HG03196 (cell line): Measurements from ENCODE around the gene TMEM207.
"Not testable (repeated sequence)": the region's sequence is repeated elsewhere in the genome, so short reads cannot be mapped to it uniquely, and the experiment has no call there.

ENCODE experiments used
- ATAC-seq: cut with Tn5 transposase; IDR thresholded peaks from one replicate; pipeline ENCODE4 v1.9.1; 2021; ENCODE audit not compliant: unreplicated experiment

Gene TMEM207

DNA sequence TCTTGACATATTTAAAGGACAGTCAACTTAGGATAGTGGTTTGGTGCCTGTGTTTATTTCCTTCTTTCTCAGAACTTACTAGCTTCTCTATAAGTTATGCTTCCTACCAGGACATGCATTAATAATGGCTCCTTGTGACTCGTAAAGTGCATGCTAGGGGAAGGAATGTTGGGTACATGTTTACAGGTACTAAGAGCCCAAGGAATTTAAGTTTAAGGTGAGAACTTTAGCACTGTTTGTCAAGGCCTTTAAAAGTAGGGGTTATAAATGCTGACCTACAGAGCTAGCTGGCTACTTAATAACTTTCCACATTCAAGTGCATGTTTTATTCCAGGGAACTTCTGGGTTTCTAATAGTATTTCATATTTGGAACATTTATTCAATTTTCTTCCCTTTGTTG, at the start of gene TMEM207:
Gene TMEM207 (minus strand): TSS at position 101 of the 400 bp plus-strand sequence. CDS start 92 bp downstream, at position 9.
- ATAC-seq = no peak

GRCh38 chr3:190499122-190499521, 49.4 kb upstream of the TMEM207 start:
- no peak for ATAC-seq

- ATAC-seq = no peak
Observed at GRCh38 chr3:190498293-190498692, 48.6 kb upstream of the TMEM207 start.

- no peak for ATAC-seq
Observed at GRCh38 chr3:190497811-190498210, 48.1 kb upstream of the TMEM207 start.

GRCh38 chr3:190496859-190497258, 47.2 kb upstream of the TMEM207 start:
- no peak for ATAC-seq

DNA sequence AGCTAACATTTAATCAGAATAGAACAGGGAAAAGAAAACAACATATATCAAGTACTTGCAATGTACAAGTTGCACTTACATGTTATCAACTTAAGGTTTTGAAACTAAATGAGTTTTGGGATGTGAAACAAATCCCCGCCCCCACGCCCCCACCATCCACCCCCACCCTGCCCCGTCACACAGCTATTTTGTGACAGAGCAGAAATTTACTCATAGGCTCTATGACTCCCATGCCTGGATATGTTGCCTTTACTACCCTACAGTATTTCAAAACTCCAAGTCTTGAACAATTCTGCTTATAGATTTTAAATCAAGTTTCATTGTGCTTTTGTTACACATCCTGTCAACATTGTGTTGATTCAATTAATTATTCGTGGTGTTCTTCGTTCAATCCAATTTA, 46.1 kb upstream of the TMEM207 start:
- no peak for ATAC-seq

DNA sequence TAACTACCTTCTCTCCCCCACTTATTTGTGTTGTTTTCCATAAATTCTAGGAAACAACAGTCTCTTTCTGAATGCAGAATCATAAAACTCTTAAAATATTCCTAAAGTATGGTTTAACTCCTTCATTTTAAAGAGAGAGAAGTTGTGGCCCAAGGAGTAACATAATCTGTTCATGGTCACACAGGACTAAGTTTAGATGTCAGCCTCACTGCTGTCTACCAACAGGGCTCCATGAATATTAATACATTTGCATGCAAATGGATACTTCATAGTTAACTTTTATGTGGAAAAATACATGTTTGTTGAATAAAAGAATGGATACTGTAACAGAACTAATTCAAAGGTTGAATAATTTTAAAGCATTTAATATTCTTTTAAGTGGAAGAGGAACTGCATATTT, 45.7 kb upstream of the TMEM207 start:
- ATAC-seq = no peak

DNA sequence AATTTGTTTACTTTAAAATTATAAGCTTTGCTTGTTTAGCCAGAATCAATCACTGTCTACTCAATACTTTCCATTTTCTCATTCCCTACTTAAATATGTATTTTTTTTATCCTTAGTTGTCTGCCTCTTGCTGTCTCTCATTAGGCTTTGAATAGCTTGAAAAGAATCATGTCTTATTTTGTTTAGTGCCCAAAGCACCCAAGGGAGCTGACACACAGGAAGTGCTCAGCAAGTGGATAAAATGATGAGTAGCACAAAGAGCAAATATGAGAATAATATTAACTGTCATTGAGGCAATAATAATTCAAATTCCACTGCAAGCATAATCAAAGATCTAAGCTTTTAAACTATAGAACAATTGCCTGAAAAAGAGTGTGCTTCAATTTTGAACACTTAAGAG, 45.2 kb upstream of the TMEM207 start:
- no peak for ATAC-seq

DNA sequence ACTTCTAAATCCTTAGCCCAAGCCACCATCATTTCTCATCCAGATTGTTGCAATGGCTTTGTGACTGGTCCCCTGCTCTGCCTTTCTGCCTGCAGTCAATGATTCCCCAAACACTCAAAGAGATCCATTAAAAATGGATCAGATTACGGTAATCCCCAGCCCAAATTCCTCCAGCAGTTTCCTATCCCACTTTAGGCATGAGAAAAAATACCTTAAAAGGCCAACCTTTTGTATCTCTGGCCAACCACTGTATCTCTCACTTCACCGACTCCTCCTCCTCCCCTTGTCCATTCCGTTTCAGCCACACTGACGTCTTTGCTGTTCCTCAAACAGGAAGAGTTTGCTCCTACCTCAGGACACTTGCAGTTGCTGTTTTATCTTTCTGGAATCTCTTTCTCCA, 43.3 kb upstream of the TMEM207 start:
- no peak for ATAC-seq

- ATAC-seq = no peak
Observed at GRCh38 chr3:190492129-190492528, 42.4 kb upstream of the TMEM207 start.

DNA sequence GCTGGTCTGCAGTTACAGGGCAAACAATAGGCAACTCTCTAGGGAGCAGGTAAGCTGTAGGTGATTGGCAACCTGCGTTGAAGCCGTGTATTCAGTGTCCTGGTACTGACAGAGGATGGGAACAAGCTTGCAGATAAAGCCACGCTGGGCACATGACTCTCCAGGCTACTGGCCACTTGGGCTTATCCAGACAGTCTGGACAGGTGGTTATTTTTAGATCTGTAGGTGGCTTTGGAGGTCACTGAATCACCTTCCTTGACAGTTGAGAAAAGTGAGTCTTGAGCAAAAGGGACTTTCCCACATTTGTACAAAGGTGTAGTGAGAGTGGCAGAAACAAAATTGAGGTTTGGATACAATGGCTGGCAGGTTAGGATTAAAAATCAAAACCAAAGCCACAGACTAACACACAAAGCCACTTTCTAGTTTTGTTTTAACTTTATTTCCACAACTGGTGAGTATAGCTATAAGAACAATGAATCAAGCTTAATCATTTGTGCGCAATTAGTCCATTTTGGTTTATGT, 41.9 kb upstream of the TMEM207 start:
- ATAC-seq = no peak

DNA sequence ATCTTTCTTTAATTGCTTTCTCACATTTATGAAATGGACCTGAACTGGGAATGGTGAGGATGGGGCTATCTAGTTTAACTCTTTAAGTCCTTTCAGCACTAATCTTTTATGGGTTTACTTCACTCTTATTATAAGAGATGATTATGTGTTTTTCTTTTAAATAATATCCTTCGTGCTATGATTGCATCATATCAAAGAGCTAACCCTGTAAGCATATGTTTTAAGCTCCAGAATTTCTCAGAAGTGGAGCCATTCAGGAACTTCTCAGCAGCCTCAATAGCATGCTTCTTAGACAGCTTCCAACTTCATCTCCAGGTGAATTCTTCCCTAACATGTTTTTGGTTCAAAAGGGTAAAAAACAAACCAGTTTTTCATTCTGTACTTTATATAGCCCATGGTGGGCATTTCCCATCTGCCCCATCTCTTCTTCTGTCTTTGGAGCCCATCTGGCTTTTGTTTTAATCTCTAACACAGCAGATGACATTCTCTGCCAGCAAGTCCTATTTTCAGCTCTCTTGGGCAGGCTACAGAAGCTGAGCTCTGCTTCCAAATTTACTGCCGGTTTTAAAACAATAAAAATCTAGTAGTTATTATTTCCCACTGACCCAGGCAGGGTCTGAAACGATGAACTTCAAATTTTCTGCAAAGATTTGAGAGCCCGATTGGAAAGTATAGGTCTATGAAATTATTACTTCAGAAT, 37.4 kb upstream of the TMEM207 start:
- no peak for ATAC-seq

- no peak for ATAC-seq
Observed at GRCh38 chr3:190486533-190486864, 36.8 kb upstream of the TMEM207 start.

DNA sequence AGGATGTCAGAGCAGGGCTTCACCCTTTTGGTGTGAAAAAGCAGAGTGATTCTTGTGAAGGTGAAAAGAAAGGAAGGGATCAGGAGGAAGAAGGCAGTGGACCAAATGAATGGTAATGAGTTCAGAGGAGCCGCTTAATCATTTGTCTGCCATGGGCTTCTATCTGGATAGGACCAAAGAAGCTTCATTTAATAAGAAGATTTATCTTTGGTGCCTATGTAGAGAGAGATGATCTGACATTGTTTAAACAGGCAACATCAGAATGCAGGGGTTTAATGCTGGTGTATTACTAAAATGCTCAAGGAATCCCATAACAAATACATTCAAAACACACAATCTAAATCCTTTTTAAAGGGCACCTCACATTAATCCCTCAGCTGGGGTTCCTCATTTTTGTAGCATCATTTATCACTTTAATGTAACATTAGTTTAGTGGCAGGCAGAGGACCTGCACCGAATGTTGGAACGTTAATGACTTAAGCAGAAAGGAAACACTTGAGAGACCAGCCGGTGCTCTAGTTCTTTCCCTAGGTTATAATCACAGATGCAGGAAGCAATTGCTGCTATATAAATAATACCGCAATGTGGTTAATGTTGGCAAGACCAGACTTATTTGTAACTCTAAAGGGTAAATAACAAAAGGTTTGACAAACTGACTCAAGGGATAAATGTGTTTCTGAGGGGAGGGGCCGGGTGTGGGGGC, 36.3 kb upstream of the TMEM207 start:
- no peak for ATAC-seq

DNA sequence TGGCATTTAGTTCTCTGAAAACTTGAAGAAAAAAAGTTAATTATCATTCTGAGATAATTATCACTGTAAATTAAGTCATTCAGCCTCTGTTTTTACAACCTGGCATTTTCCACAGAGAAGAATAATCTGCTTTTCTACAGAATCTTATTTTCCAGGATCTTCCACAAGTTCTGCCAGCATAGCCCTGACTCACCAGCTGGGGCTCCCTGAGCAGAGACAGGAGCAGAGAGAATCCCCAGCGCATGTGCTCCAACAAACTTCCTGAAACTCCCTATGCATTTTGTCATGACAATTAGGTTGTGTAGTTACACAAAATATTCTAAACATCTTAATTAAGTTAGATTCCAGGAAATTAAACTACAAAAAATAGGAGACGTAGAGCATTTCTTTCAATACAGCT, 32.1 kb upstream of the TMEM207 start:
- no peak for ATAC-seq

- ATAC-seq = not testable (repeated sequence)
Observed at GRCh38 chr3:190473261-190473660, 23.6 kb upstream of the TMEM207 start.

DNA sequence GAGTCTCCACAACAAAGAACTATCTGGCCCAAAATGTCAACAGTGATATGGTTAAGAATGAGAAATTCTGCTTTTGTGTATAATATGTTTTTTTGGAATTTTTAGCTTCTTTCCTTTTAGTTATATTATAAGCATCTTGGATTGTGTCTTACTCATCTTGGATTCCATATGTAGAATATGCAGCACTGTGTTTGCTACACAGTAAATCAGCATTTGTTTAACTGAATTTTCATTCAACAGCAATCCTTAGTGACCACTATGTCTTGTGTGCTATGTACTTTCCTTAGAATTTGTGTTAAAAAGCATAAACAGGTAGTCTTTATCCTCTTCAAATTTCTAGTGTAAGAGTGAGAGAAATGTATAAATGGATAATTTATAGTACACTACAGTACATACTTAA, 18.2 kb upstream of the TMEM207 start:
- no peak for ATAC-seq

DNA sequence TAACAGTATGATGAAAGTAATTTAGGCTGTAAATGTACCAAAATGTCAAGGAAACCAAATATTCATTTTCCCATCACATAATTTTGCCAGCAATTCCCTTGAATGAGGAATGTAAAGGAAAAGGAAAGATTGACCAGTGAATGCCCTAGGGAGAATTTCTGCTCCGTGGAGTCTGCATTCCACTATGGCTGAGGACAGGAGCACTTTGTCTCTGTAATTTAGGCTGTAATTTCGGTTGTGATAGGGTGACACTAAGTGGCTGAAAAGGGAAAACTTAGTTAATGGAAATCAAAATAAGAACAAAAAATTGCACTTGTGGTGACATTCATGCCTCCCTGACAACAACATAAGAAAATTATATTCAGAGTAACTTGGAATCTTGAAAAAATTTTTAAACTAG, 8.3 kb upstream of the TMEM207 start:
- no peak for ATAC-seq

DNA sequence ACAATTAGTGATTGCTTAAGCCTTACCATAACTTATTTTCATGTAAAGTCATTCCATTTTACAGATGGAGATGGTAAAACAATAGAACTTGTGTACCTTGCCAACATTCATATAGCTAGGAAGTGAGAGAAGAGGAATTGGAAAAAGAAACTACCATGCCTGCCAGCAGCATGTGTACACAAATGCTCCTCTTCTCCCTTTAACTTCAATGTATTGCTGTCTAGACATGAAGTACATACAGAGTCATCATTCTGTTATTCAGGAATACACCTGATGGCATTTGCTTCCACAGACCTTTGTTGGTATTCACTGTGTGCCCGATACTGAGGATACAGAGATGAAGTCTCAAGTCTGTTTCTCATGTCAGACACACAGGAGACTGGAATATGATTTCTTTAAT, 7.1 kb upstream of the TMEM207 start:
- ATAC-seq = no peak

- ATAC-seq = no peak
Observed at GRCh38 chr3:190455828-190456227, 6.1 kb upstream of the TMEM207 start.

GRCh38 chr3:190448256-190448655, 1.4 kb downstream of the TMEM207 start:
- no peak for ATAC-seq

- no peak for ATAC-seq
Observed at GRCh38 chr3:190446573-190447279, 3.0 kb downstream of the TMEM207 start.
